GM18520 (cell line): ENCODE data around the gene ST7.

ENCODE experiments used
- ATAC-seq: cut with Tn5 transposase; IDR thresholded peaks from one replicate; pipeline ENCODE4 v1.9.1; 2021; ENCODE audit not compliant: unreplicated experiment

ST7 gene

DNA sequence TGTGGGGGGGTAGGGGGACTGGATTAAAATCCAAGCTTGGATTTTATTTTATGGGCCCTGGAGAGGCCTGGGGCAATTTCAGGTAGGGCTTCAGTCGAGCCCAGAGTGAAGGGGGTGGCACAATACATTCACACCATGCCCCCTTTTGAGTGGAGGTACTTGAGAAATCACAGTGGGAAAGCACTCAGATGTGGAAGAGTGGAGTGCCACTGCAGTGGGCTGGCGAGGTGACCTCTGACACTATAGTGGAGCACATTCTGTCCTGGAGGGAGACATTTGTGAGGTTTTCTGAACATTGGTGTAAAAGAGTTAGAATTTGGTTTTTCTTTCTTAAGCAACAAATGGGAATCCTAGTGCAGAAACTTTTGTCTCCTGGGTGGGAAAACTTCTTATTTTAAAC, 226.4 kb downstream of the ST7 start:
- ATAC-seq: no peak

DNA sequence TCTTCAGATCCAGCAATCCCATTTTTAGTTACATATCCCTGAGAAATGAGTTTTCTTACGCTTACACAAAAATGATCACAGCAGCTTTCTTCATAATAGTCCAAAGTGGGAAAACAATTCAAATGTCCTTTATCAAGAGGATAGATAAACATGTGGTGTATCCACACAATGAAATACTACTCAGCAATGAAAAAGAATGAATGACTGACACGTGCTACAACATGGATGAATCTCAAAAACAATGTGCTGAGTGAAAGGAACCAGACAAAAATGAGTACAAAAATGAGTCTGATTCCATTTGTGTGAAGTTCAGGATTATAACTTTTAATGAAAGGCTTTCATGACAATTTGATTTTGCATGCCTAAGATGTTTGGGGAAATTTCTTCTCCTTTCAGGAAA, 230.4 kb downstream of the ST7 start:
- no peak for ATAC-seq

DNA sequence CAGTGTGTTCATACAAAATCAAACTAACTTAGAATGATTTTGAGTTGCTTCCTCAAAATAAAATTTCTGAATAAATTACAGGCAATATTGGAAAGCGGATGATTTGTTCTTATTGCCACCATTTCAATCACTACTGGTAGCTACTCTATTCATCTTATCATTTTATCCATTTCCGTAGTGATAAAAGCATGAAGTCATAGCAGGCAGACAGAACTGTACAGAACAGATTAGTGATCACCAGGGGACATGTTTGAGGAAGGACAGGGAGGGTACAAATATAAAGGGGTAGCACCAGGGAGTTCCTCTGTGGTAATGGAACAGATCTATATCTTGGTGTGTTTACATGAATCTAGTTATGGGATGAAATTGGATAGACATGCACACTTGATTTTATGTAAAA, 231.1 kb downstream of the ST7 start:
- no peak for ATAC-seq

DNA sequence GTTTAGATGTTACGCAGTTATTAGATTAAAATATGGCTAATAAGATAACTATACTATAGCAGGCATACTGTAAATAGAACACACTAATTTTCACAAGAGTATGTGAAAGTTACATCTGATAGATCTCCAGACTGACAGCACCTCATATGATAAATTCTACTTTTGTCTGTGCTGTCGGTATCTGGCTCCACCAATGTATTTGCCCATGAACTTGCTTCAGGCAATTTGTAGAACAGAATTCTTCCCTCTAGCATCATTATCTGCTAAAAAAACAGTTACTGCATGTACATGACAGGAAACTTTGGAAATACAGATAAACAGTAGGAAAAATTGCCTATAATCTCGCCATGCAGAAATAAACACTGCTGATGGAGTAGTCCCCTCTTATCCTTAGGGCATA, 231.8 kb downstream of the ST7 start:
- no peak for ATAC-seq

DNA sequence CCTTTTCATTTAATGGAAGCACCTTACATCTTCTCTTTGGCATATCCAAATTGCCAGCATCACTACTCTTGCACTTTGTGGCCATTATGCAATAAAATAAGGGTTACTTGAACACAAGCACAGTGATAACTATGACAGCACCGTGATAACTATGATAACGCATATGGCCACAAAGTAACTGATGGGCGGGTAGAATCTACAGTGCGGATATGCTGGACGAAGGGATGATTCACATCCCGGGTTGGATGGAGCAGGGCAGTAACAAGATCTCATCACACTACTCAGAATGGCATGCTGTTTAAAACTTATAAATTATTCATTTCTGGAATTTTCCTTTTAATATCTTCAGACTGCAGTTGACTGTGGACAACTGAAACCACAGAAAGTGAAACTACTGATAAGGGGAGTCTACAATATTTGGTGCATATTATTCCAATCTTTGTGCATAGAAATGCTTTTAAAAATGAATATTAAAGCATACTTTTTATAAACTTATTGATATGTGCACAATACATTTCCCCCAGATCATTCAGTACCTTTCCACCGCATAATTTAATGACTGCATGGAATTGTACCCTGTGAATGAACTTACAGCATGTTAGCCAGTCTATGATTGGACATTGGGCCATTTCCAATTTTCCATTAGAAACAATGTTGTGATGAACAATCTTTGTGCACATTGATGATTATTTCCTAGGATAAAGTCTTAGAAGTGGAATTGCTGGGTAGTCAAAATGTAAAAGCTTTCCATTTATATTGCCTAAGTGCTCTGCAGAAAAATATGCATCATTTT, 233.1 kb downstream of the ST7 start:
- ATAC-seq: no peak

DNA sequence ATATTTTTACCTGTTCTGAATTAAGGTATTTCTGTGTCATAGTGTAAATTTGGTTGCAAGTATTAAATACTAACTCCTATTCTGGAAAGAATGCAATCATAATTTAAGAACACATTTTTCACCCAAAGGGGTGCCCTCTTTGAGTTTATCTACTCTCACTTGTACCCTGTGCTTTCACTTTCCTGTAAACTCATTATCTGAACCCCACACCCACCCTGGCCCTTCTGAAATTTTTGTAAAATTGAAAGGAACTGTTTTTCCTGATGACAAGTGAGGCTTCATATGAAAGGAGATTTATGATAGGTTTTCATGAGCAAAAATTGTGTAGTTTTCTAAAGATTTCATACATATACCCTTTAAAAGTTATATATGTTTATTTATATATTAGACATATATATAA, 235.1 kb downstream of the ST7 start:
- ATAC-seq: no peak

DNA sequence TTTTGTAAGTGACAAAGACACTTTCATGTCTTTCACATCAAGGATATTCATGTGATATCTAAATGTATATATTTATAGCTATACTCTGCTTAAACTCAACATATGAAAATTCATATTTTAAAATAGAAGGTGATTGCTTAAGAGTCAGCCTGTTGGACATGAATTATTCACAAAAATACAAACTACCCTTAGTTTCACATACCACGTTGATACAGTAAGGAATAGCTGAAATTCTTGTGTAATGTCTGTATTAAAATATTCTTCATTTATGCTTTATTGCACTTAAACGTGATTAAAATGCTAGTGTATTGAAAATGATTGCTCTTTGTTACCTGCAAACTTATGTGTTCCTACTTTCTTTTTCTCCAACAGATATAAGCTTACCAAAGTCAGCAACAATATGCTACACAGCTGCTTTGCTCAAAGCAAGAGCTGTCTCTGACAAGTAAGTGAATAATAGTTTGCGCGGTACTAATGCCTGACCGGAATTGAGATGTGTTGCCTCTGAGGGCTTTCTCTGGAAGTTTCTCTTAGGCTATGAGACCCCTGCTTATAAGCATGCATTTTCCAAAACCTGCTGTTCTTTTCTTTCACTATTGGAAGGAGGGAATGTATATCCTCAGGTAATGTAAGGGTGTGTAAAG, 235.8 kb downstream of the ST7 start:
- no peak for ATAC-seq

DNA sequence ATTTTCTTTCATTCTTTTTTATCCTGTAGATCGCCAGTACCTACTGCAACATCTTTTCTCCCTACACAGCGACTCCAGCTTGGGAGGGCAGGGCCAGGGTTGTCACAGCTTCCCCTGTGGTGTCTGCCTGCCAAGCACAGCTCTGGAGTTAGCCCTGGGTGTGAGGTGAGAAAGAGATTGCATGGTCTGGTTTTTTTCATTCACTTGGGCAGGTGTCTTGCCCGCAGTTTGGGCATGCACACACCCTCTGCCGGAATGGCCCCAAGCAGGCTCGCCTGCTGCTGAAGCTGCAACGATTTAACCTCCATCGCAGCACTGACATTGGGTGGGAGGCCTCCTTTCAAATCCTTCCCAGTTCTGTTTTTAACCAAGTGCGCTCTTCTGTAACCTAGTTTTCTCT, 236.8 kb downstream of the ST7 start:
- ATAC-seq: no peak

DNA sequence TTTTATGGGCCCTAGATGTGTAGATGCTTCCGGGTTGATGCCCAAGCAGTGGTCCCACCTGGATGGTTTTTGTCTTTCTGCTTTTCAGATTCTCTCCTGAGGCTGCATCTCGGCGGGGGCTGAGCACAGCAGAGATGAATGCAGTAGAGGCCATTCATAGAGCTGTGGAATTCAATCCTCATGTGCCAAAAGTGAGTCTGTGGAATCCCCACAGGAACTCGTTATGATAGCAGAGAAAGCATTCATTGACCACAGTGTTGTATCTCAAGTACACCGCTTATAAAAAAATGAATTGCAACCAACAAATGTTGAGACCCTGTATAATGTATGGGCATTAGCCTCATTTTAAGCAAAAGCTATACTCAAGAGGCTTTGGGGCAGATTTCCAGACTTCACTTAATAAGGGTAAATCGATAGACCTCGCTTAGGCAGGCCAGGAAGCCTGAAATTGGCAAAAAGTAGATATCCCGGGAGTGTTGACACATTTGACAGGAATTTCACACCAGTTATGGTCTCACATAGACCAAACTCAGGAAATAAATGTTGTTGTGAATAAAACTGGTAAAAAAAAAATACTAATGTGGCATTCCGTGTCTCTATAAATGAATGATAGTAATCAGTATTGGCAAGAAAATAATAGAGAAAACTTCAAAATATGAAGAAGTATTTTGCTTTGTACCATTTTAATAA, 237.6 kb downstream of the ST7 start:
- no peak for ATAC-seq

DNA sequence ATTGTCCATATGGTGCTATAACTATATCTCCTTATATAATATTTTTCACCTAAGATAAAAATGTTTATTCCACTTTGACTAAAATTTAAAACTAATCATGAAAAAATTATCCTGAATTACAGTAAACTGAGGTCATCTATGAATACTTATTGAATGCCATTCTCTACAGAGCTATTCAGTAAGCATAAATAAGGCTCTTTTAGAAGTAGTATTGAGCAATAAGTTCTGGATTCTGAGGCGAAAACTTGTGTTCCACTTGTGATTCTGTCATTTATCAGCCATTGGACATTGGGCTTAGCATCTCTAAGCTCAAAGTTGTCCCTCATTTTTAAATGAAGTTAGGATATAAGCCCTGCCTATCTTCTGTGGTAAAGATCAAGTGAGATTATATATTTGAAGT, 238.8 kb downstream of the ST7 start:
- ATAC-seq: no peak

DNA sequence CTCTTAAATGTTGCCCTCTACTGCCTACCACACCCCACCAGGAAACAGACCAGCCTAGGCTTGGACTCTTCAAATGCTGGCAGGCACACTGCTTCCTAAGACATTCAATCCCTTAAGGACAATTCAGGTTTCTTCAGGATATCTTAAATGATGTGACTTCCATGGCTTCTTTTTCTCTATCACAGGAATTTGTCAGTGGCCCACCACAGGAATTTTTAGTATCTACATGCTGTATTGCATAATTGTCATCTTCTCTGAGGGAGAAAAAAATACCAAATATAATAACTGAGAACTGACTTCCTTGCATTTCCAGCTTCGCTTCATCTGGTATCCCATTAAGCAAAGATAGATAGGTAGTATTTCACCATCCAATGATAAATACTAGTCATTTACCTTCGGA, 240.3 kb downstream of the ST7 start:
- ATAC-seq: no peak

DNA sequence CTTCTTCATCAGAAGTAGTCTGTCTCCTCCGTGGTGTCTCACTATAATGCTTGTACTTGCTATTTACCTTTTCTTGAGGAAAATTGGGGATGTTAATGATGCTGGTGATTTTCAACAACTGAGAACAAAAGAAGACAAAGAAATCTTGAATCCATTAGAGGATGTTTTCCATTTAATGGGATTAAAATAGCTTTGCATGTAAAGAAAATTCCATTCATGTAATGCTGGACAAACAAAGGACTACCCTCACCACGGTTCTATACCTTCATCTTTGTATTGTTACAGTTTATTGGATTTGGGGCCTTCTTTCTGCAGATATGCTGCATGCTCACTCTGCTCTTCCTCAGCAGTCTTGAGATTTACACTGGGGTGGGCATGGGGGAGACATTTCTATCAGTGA, 241.1 kb downstream of the ST7 start:
- ATAC-seq: no peak

DNA sequence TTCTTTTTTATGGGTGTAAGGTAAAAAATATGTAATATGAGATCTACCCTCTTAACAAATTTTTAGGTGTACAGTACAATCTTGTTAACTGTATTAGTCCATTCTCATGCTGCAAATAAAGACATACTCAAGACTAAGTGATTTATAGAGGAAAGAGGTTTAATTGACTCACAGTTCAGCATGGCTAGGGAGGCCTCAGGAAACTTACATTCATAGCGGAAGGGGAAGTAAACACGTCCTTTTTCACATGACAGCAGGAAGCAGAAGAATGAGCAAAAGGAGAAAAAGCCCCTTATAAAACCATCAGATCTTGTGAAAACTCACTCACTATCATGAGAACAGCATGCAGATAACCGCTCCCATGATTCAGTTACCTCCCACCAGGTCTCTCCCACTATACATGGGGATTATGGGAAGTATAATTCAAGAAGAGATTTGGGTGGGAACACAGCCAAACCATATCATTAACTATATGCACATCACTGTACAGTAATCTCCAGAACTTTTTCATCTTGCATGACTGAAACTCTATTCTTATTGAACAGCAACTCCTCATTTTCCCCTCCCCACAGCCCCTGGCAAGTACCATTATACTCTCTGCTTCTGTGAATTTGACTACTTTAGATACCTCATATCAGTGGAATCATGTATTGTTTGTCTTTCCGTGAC, 242.2 kb downstream of the ST7 start:
- ATAC-seq: no peak

DNA sequence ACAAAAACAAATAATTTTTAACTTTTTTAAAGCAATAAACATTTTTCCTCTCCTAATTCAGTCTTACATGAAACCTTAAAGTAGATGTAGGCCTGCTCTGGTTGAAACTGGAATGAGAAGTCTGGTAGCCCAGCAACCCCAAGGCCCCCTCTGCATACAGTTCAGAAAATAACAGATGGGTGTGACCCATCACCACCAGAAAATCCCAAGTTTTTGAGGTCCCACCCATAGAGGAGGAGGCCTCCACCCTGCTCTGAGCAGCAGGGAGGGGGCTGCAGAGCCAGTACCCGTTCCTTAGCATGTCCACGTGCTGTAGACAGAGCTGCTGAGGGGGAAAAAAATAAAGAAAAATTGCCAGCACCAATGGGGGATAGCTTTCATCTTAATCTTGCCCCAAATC, 246.8 kb downstream of the ST7 start:
- ATAC-seq: no peak

DNA sequence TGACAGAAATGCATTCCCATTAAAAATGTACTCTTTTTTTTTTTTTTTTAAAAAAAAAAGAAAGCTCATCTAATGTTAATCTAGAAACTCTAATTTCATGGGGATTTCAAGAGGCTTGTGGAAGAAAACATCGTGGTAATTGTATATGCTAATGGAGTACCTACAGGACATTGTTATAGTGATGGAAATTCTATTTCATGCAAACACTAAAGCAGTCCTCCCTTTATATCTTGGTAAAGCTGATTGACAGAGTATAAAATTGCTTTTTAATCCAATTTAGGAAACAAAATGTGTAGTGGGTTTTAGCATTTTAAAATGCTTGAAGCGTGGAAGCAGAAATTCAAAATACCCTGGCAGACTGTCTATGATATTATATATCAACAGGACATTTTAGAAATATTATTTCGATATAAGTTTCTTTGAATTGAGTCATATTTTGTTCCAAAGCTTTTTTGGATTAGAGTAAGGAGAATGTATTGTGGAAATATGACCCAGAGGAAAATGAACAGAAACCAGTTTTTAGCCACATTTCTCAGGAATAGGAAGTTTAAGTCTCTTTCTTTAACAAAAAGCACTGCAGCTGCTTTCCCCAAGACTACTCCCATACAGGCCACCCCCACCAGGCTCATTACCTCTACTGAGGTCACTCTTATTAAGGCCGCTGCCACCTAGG, 247.6 kb downstream of the ST7 start:
- no peak for ATAC-seq

DNA sequence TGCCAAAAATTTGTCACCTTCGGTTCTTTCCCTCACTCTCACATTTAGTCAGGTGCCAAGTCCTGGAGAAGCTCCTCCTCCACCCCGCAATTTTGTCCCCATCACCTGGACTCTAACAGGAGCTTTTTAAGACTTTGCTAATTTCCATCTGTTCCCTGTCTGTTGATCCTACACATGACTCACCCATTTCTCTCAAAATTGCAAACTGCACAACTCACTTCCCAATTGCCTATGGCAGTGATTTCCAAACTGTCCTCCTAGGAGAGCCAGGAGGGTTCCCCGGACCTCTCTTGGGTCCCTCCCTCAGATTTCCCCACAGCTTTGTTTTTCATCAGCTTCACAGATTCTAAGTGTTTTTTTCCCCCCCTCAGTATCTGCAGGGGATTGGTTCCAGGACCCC, 249.2 kb downstream of the ST7 start:
- no peak for ATAC-seq

DNA sequence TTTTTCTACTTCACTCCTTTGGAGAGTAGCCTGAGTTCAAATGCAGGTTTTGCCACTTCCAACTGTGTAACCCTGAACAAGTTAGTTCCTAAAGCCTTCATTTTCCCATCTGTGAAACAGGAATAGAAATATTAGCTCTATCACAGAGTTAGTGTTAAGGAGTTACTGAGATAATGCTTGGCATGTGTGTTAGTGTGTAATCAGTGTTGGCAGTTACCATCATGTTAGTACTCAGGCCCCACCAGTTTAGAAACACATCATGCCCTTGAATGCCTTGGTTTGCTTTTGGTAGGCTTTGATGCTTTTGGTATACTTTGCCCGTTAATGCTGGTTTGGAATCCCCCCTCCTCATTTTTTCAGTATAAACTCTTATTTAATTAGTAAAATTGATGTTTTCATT, 249.9 kb downstream of the ST7 start:
- no peak for ATAC-seq

DNA sequence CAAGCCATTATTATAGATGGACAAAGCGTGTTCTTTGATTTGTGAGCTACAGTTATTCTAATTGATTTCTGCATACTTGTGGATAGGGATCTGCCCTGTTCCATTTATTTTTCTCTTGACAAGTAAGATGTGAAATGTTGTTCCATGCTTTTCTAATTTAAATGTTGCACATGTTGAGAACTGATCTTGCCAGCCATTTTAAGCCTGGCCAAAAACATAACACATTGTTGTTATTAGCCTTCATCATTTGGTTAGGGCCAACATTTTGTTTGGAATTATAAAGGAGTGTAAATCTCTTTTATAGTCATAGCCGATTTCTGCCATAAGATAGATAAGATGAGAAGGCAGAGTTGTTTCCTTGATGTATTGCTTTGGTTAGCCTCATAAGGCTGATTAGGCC, 252.6 kb downstream of the ST7 start:
- ATAC-seq: no peak

DNA sequence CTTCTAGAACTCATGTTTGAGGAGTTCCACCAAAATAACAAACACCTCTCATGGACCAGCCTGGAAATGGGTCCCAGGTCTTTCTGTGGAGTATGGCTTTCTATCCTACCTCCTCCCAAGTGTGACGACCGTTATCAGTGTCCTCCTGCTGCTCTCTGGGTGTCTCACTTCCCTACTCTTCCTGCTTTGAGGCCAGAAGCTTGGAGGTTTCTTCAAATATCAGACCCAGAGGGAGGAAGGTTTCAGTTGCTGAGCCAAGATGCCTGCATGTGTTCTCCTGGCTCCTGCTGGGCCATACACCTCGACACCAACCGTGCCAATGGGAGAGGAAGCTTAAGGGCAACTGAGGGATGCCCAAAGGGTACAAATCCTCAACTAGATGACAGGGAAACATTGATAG, 255.0 kb downstream of the ST7 start:
- no peak for ATAC-seq

DNA sequence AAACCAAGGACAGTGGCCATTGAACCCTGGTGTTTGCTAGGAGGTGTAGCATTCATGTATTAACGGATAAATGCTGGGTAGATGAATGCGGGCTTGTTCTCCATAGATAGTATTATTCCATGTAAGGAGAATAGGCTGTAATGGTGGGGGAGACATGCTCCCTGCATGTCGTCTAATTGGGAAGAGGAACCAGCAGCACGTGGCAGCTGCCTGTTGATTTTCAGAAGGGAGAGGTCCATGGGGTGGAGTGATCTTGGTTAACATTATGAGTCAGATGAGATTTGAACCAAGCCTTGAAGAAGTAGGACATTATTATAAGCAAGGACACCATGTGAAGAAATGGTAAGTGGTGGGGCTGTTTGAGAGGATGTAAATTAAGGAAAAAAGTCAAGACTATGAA, 257.1 kb downstream of the ST7 start:
- ATAC-seq: no peak

DNA sequence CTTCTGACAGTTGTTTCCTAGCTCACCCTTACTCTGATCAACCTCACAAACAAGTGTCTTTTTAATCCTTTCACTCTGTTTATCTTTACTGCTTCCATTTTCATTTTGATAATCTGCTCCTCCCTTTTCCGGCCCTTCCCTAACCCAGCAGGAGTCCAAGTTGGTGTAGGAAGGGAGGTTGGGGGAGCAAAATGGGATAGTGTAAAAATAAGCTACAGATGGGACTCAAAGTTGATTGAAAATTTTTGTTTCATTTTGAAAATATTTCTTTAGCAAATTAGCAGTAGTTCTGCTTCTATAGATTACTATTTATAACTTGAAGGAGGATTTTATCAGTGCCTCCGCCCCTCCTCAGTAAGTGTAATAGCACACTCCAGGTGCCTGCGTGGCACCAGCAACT, 257.6 kb downstream of the ST7 start:
- ATAC-seq: no peak
